Measurements from ENCODE around the gene RGS21. TPM values are rescaled to one million over a fixed set of nuclear protein-coding genes. Genes with fewer than 3 reads are reported as not detected.

Gene RGS21
- total and polyA plus RNA-seq, 9 donors, result not detected

- Histone ChIP-seq H3K36me3 (no peaks in the 10 kb centered on the region), H3K4me3 (no peak overlapping the region), H3K4me1 (ENCODE audit: insufficient read depth) (no peaks in the 10 kb centered on the region), H3K27me3 (no peaks in the 10 kb centered on the region), H3K9me3 (no peaks in the 10 kb centered on the region), H3K27ac (no peak overlapping the region)
- TF ChIP-seq EP300 (IDR thresholded peaks at IDR 0.05), result no peak
- no peak for TF ChIP-seq CTCF (IDR thresholded peaks at IDR 0.05)
- no peak for TF ChIP-seq POLR2A (IDR thresholded peaks at IDR 0.05)
- intact Hi-C loops (cut with DNase I), result no loop called here
- DNase-seq, result no peak
These were observed 34.8 kb downstream of the RGS21 start for GRCh38 chr1:192351550-192351949.

- no peak for DNase-seq
- Histone ChIP-seq H3K27me3 (no peaks in the 10 kb centered on the region), H3K27ac (no peak overlapping the region), H3K4me1 (ENCODE audit: insufficient read depth) (no peaks in the 10 kb centered on the region), H3K36me3 (no peaks in the 10 kb centered on the region), H3K9me3 (no peaks in the 10 kb centered on the region), H3K4me3 (no peak overlapping the region)
- intact Hi-C loops (cut with DNase I), result no loop called here
- 21 to 35% (median 26%) methylated on average over 4 of the region's 4 CpGs for WGBS, 3 donors
- TF ChIP-seq POLR2A (IDR thresholded peaks at IDR 0.05) (no peak), EP300 (IDR thresholded peaks at IDR 0.05) (no peak), CTCF (IDR thresholded peaks at IDR 0.05) (no peak)
These were observed 41.1 kb downstream of the RGS21 start for GRCh38 chr1:192357924-192358323.

GRCh38 chr1:192358402-192358801, 41.6 kb downstream of the RGS21 start:
- no peak for TF ChIP-seq POLR2A (IDR thresholded peaks at IDR 0.05)
- TF ChIP-seq CTCF (IDR thresholded peaks at IDR 0.05), result no peak
- no peaks in the 10 kb centered on the region for H3K9me3 ChIP-seq
- no peaks in the 10 kb centered on the region for H3K4me1 ChIP-seq (ENCODE audit: insufficient read depth)
- H3K27ac ChIP-seq, result no peak overlapping the region
- DNase-seq, result no peak
- H3K36me3 ChIP-seq, result no peaks in the 10 kb centered on the region
- H3K27me3 ChIP-seq, result no peaks in the 10 kb centered on the region
- no peak overlapping the region for H3K4me3 ChIP-seq
- WGBS, 3 donors, result 84 to 87% (median 87%) methylated on average over 3 of the region's 3 CpGs
- intact Hi-C loops (cut with DNase I), result no loop called here

GRCh38 chr1:192358822-192359221, 42.0 kb downstream of the RGS21 start:
- 90 to 95% (median 93%) methylated on average over 1 of the region's 1 CpG for WGBS, 3 donors
- DNase-seq, result no peak

More at GRCh38 chr1:192358822-192359221, 42.0 kb downstream of the RGS21 start:
- Histone ChIP-seq H3K27me3 (no peaks in the 10 kb centered on the region), H3K4me1 (ENCODE audit: insufficient read depth) (no peaks in the 10 kb centered on the region), H3K9me3 (no peaks in the 10 kb centered on the region), H3K36me3 (no peaks in the 10 kb centered on the region), H3K27ac (no peak overlapping the region), H3K4me3 (no peak overlapping the region)
- no peak for TF ChIP-seq CTCF (IDR thresholded peaks at IDR 0.05)
- no peak for TF ChIP-seq EP300 (IDR thresholded peaks at IDR 0.05)
- TF ChIP-seq POLR2A (IDR thresholded peaks at IDR 0.05), result no peak
- intact Hi-C loops (cut with DNase I), result no loop called here

Data from ovary (tissue), 9 donors.